Heart right ventricle (tissue), 16 donors: ENCODE data around the gene RXFP3. TPM values are rescaled to one million over a fixed set of nuclear protein-coding genes. Genes with fewer than 3 reads are reported as not detected.

ENCODE experiments used
- ATAC-seq, 8 donors: fragments of 200-7000 bp; cut with Tn5 transposase; one replicate each; pipeline ENCODE4 v1.9.1; 2020; ENCODE audit warnings: mild to moderate bottlenecking in 8 of 8, moderate library complexity in 8 of 8, moderate number of reproducible peaks in 1 of 8
- DNase-seq, 2 donors: peaks; one replicate each; pipeline ENCODE4 v3.0.0-alpha.2; 2020
- H3K27ac ChIP-seq, 10 donors: fragments of 200-600 bp; sonication (generic) in 2 of 10; one replicate each; pipeline versions ENCODE4 v1.5.0 to v1.8.0; 2020 to 2022; ENCODE audit warnings: mild to moderate bottlenecking in 3 of 10
- H3K27me3 ChIP-seq, 7 donors: fragments of 200-600 bp; one replicate each; pipeline ENCODE4 v1.8.0; 2021 to 2022; ENCODE audit warnings: mild to moderate bottlenecking in 2 of 7
- H3K36me3 ChIP-seq, 9 donors: fragments of 200-600 bp; sonication (generic) in 1 of 9; one replicate each; pipeline versions ENCODE4 v1.5.0 to v1.8.0; 2020 to 2022; ENCODE audit warnings: mild to moderate bottlenecking in 2 of 9
- H3K4me1 ChIP-seq, 9 donors: fragments of 200-600 bp; sonication (generic) in 1 of 9; one replicate each; pipeline versions ENCODE4 v1.5.0 to v1.8.0; 2020 to 2022; ENCODE audit warnings: mild to moderate bottlenecking in 4 of 9
- H3K4me3 ChIP-seq, 10 donors: fragments of 200-600 bp; sonication (generic) in 2 of 10; one replicate each; pipeline versions ENCODE4 v1.5.0 to v1.8.0; 2020 to 2022; ENCODE audit warnings: mild to moderate bottlenecking in 7 of 10, moderate library complexity in 2 of 10
- H3K9me3 ChIP-seq, 11 donors: fragments of 200-600 bp in 10 of 11; sonication (generic) in 2 of 11; one replicate each; pipeline versions ENCODE4 v1.5.0 to v1.8.0; 2013 to 2022; ENCODE audit warnings: mild to moderate bottlenecking in 2 of 11, control low read depth in 1 of 11, moderate library complexity in 1 of 11
- CTCF ChIP-seq, 9 donors: fragments of 200-600 bp; sonication (generic) in 2 of 9; IDR thresholded peaks; one replicate each; pipeline versions ENCODE4 v1.5.0 to v1.8.0; 2021 to 2022; ENCODE audit warnings: antibody characterized with exemption in 9 of 9, mild to moderate bottlenecking in 5 of 9, moderate library complexity in 1 of 9
- WGBS, 2 donors: extraction: QIAGEN DNeasy Blood & Tissue Kit; methylation state at CpG; one replicate each; pipeline ENCODE4 v1.1.7; 2013; ENCODE audit warnings: inconsistent platforms in 1 of 2; 5-methylcytosine and 5-hydroxymethylcytosine counted together
- intact Hi-C, 10 donors: fragments of 100-400 bp; cut with DNase I; formaldehyde crosslinking; loops; one replicate each; pipeline versions ENCODE4 v1.11.1 to v1.14.2; 2022
- polyA plus RNA-seq, 2 donors: library from polyadenylated mRNA; stranded (reverse); fragments of 200-250 nt; gene quantifications; one replicate each; pipeline ENCODE4 v1.2.3, GENCODE V29; 2013
- total RNA-seq, 10 donors: library from RNA; stranded (reverse); fragmentation: NEBNext Ultra II Directional in 3 of 10; extraction: Animal tissue kit (Norgen Biotek cat#: 25700) in 3 of 10; gene quantifications; one replicate each; pipeline versions ENCODE4 v1.2.1 to v1.2.4, GENCODE V29; 2021 to 2023
- donor health status: Arrhythmogenic right ventricular cardiomyopathy.
- donor health status: ischemic (EF 13 %, LVEDD 7.1; RV severe dilation, severe dysfunction).
- donor health status: healthy with polysubstance abuse.
- donor health status: DM: no; HTN: yes; CAD: no.
- donor health status: DM: no; HTN: no; CAD: no.
- donor health status: ischemic (EF 25% LVEDD 6.9; RV normal size, moderate dysfunction).
- donor health status: ischemic (EF 25% LVEDD 5.7; RV mildly dilated, moderate dysfunction).
- donor health status: healthy.
- donor health status: DM: yes; HTN: yes; CAD: no.
- donor health status: Ischemic cardiomyopathy.
- donor health status: ischemic (EF 35%, LVEDD 5.7; RV mildly dilated, moderate dysfunction).
- donor health status: nonischemic (EF 11% LVEDD 7.7; RV severe dilation, severe dysfunction).
- donor health status: DM: yes; HTN: yes; CAD: no.
- donor health status: PGD.
- donor health status: ischemic (EF 29% LVEDD 5.4; RV normal size, mild dysfunction).
- donor health status: nonischemic (EF 23%, LVEDD 6.1; RV moderate dilation, normal function).

RXFP3 gene
- total and polyA plus RNA-seq, 12 donors: 0.01 TPM; not detected in 11

GRCh38 chr5:33921002-33921401 lies 15.2 kb upstream of the RXFP3 start:
- Histone ChIP-seq H3K9me3 (peaks cover 0 to 38% (median 2%) of the 10 kb centered on the region in 11 donors), H3K4me3 (no peak overlapping the region), H3K27ac (no peak overlapping the region), H3K4me1 (no peaks in the 10 kb centered on the region), H3K36me3 (no peaks in the 10 kb centered on the region), H3K27me3 (peaks cover 0 to 6% (median 0%) of the 10 kb centered on the region in 7 donors)
- intact Hi-C loops: no loop called here
- no peak for DNase-seq
- TF ChIP-seq CTCF (IDR thresholded peaks at IDR 0.05): no peak
- ATAC-seq: no peak
- 94 to 96% methylated on average over 1 of the region's 1 CpG for WGBS, 2 donors

GRCh38 chr5:33925278-33925677 lies 10.9 kb upstream of the RXFP3 start:
- Histone ChIP-seq H3K4me1 (no peaks in the 10 kb centered on the region), H3K9me3 (no peaks in the 10 kb centered on the region), H3K27me3 (peaks cover 0 to 7% (median 0%) of the 10 kb centered on the region in 7 donors), H3K36me3 (no peaks in the 10 kb centered on the region), H3K27ac (no peak overlapping the region), H3K4me3 (no peak overlapping the region)
- no peak for TF ChIP-seq CTCF (IDR thresholded peaks at IDR 0.05)
- ATAC-seq (no peak), DNase-seq (no peak)
- intact Hi-C loops: no loop called here

- TF ChIP-seq CTCF (IDR thresholded peaks at IDR 0.05): no peak
These were observed 8.5 kb upstream of the RXFP3 start for GRCh38 chr5:33927685-33928084.

GRCh38 chr5:33928283-33928682 lies 7.9 kb upstream of the RXFP3 start:
- intact Hi-C loops: no loop called here
- DNase-seq (no peak), ATAC-seq (no peak)
- Histone ChIP-seq H3K9me3 (no peaks in the 10 kb centered on the region), H3K4me1 (no peaks in the 10 kb centered on the region), H3K4me3 (no peak overlapping the region), H3K36me3 (no peaks in the 10 kb centered on the region), H3K27ac (no peak overlapping the region), H3K27me3 (peaks cover 0 to 7% (median 0%) of the 10 kb centered on the region in 7 donors)
- 72 to 79% methylated on average over 2 of the region's 2 CpGs for WGBS, 2 donors
- TF ChIP-seq CTCF (IDR thresholded peaks at IDR 0.05): no peak

More at GRCh38 chr5:33927685-33928084, 8.5 kb upstream of the RXFP3 start:
- H3K27ac ChIP-seq: no peak overlapping the region
- 46 to 67% methylated on average over 4 of the region's 4 CpGs for WGBS, 2 donors
- DNase-seq (no peak), ATAC-seq (no peak)
- H3K4me1 ChIP-seq: no peaks in the 10 kb centered on the region
- no peaks in the 10 kb centered on the region for H3K36me3 ChIP-seq
- no peak overlapping the region for H3K4me3 ChIP-seq
- intact Hi-C loops: no loop called here
- H3K27me3 ChIP-seq: peaks cover 0 to 7% (median 0%) of the 10 kb centered on the region in 7 donors
- no peaks in the 10 kb centered on the region for H3K9me3 ChIP-seq
